Loucy (cell line): ENCODE results near the gene AHR.
A peak's percentile ranks its signal among the peaks of the same experiment; 100 is the strongest.

Source experiments
- H2AFZ ChIP-seq: fragments of 200-600 bp; sonication (generic); 2 replicates; pipeline ENCODE4 v1.6.0; 2016; ENCODE audit warnings: antibody characterized with exemption, mild to moderate bottlenecking, low read length, moderate library complexity
- H3F3A ChIP-seq: fragments of 200-600 bp; 2 replicates; pipeline ENCODE4 v1.6.0; 2016; ENCODE audit warnings: antibody characterized with exemption, low read depth, mild to moderate bottlenecking
- H3K27me3 ChIP-seq: fragments of 200-600 bp; sonication (generic); 2 replicates; pipeline ENCODE4 v1.6.1; 2014; ENCODE audit warnings: low read length, mild to moderate bottlenecking; ENCODE audit not compliant: insufficient read depth, poor library complexity, severe bottlenecking
- H3K36me3 ChIP-seq: fragments of 200-600 bp; sonication (generic); 2 replicates; pipeline ENCODE4 v1.6.1; 2016; ENCODE audit warnings: low read length; ENCODE audit not compliant: insufficient read depth
- H3K4me1 ChIP-seq: fragments of 200-600 bp; sonication (generic); 2 replicates; pipeline ENCODE4 v1.5.1; 2014; ENCODE audit warnings: low read length, mild to moderate bottlenecking; ENCODE audit not compliant: insufficient read depth, poor library complexity, severe bottlenecking
- H3K4me2 ChIP-seq: fragments of 200-600 bp; sonication (generic); 2 replicates; pipeline ENCODE4 v1.6.0; 2014; ENCODE audit warnings: antibody characterized with exemption, low read length, low read depth, mild to moderate bottlenecking; ENCODE audit not compliant: poor library complexity, severe bottlenecking
- H3K4me3 ChIP-seq: fragments of 200-600 bp; sonication (generic); 2 replicates; pipeline ENCODE4 v1.5.1; 2014; ENCODE audit warnings: low read length, mild to moderate bottlenecking, mixed read lengths; ENCODE audit not compliant: poor library complexity, severe bottlenecking
- H3K79me2 ChIP-seq: fragments of 200-600 bp; sonication (generic); 2 replicates; pipeline ENCODE4 v1.6.1; 2014; ENCODE audit warnings: low read length; ENCODE audit not compliant: insufficient read depth
- H3K9ac ChIP-seq: fragments of 200-600 bp; sonication (generic); 2 replicates; pipeline ENCODE4 v1.6.0; 2014; ENCODE audit warnings: mild to moderate bottlenecking, low read depth, low read length, moderate library complexity; ENCODE audit not compliant: poor library complexity, severe bottlenecking
- H3K9me2 ChIP-seq: fragments of 200-600 bp; sonication (generic); replicated peaks from 2 replicates; pipeline ENCODE4 v1.6.1; 2016; ENCODE audit warnings: low read depth, low read length, mixed read lengths
- H3K9me3 ChIP-seq: fragments of 200-600 bp; sonication (generic); 2 replicates; pipeline ENCODE4 v1.6.1; 2014; ENCODE audit warnings: mild to moderate bottlenecking, antibody characterized with exemption, low read length, low read depth; ENCODE audit not compliant: insufficient read depth
- H4K20me1 ChIP-seq: fragments of 200-600 bp; sonication (generic); 2 replicates; pipeline ENCODE4 v1.6.0; 2014; ENCODE audit warnings: antibody characterized with exemption, low read length, mild to moderate bottlenecking; ENCODE audit not compliant: insufficient read depth, poor library complexity, severe bottlenecking
- CTCF ChIP-seq: fragments of 200-600 bp; sonication (generic); conservative IDR thresholded peaks from 2 replicates; pipeline ENCODE4 v1.5.1; 2014; ENCODE audit warnings: mild to moderate bottlenecking, antibody characterized with exemption, low read length
- EZH2phosphoT487 ChIP-seq: fragments of 200-600 bp; IDR thresholded peaks from 2 replicates; pipeline ENCODE4 v1.6.1; 2018; ENCODE audit warnings: antibody characterized with exemption, mild to moderate bottlenecking, moderate library complexity, borderline replicate concordance

The AHR gene

GRCh38 chr7:17274551-17275245 is 23.8 kb upstream of the AHR start:
- Histone ChIP-seq H3K9me2 (no peaks in the 10 kb centered on the region), H3K4me1 (peaks cover 46% of the 10 kb centered on the region), H3K4me2 (peak overlapping the region; percentile 75), H3K27me3 (no peaks in the 10 kb centered on the region), H3K9ac (no peak overlapping the region), H3K4me3 (peak overlapping the region; percentile 56), H3K9me3 (peaks cover 16% of the 10 kb centered on the region), H2AFZ (no peak overlapping the region), H3K36me3 (no peaks in the 10 kb centered on the region), H3K79me2 (no peaks in the 10 kb centered on the region), H3F3A (no peaks in the 10 kb centered on the region), H4K20me1 (no peaks in the 10 kb centered on the region)
- TF ChIP-seq EZH2phosphoT487 (peak; percentile 11; the same call in 1 of the 2 replicates), CTCF (no peak)

DNA sequence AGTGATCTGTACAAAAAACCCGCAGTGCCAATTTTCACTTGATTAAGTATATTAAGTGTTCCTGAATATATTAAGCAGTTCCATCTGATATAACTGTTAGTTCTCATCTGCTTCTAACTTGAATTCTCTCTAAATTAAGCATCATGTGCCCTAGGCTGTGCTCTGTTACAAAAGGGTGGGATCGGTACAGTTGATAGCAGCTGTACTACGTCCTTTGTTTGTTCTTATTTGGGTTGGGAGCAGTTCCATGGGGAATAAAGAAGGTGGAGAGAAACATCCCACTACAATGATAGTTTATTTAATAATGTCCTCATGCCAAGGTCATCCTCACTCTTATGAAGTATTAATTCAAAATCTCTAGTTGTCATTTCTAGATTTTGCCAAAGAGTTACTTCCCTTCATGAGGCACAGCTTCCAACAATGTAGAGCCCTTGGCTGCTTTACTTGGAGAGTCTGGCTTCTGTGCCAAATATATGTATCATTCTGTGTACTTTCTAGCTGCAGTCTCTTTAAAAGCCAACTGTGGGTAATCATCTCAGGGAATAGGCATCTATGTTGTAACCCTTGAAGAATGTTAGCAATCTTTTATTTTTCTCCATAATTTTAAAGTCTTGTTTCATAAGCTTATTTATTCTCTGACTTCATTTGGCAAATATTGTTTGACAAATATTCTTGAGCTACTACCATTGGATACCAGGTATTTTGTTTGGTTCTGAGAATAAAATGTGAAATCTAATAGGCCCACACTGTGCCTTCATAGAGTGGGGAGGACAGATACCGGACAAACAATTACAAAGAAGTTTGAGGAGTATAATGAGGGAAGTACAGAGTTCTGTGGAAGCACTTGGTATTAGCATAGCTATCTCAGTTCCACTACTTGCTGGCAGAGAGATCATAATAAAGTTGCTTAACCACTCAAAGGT is 22.4 kb upstream of the AHR start:
- no peaks in the 10 kb centered on the region for H3K9me2 ChIP-seq
- H3K9ac ChIP-seq, result no peak overlapping the region
- H4K20me1 ChIP-seq, result no peaks in the 10 kb centered on the region
- H3K36me3 ChIP-seq, result no peaks in the 10 kb centered on the region
- TF ChIP-seq CTCF, result no peak
- no peak for TF ChIP-seq EZH2phosphoT487
- H3K27me3 ChIP-seq, result no peaks in the 10 kb centered on the region
- H3K4me1 ChIP-seq, result peaks cover 46% of the 10 kb centered on the region
- no peak overlapping the region for H3K4me2 ChIP-seq
- H3K79me2 ChIP-seq, result no peaks in the 10 kb centered on the region
- H3K9me3 ChIP-seq, result peaks cover 3% of the 10 kb centered on the region; the same call in 1 of the 2 replicates
- no peaks in the 10 kb centered on the region for H3F3A ChIP-seq
- no peak overlapping the region for H3K4me3 ChIP-seq
- H2AFZ ChIP-seq, result no peak overlapping the region

- H3K9me3 ChIP-seq, result no peaks in the 10 kb centered on the region
Measured at GRCh38 chr7:17279061-17279460, 19.4 kb upstream of the AHR start.

More at GRCh38 chr7:17279061-17279460, 19.4 kb upstream of the AHR start:
- H3K4me1 ChIP-seq, result peaks cover 30% of the 10 kb centered on the region
- no peaks in the 10 kb centered on the region for H3F3A ChIP-seq
- H3K4me3 ChIP-seq, result no peak overlapping the region
- H3K27me3 ChIP-seq, result no peaks in the 10 kb centered on the region
- H3K9ac ChIP-seq, result no peak overlapping the region
- no peaks in the 10 kb centered on the region for H3K79me2 ChIP-seq
- no peaks in the 10 kb centered on the region for H3K9me2 ChIP-seq
- no peaks in the 10 kb centered on the region for H4K20me1 ChIP-seq
- H2AFZ ChIP-seq, result no peak overlapping the region
- H3K4me2 ChIP-seq, result no peak overlapping the region
- TF ChIP-seq EZH2phosphoT487 (no peak), CTCF (no peak)
- no peaks in the 10 kb centered on the region for H3K36me3 ChIP-seq
